Measurements from ENCODE around the gene LRRC32.

LRRC32 gene

DNA sequence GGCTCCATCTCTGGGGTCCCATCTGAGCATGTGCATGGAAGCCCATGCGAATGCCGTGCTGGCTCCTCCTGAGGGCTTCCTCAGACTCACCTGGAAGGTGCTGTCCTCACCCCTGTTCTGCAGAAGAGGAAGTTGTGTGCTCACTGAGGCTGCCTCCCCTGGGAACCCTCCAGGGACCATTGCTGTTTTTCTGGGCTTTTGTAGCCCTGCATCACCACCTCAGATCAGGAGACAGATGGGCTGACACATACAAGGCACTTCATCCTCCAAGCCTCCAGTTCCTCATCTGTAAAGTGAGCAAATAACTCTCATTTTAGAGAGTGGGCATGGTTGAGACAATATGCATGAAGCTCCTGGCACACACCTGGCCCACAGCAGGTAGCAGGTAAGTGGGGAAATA is 12.1 kb upstream of the LRRC32 start:
- Histone ChIP-seq H3K36me3 (ENCODE audit: control insufficient read depth in 5 of 5, insufficient read depth in 5 of 5, low read length in 5 of 5) (no peaks in the 10 kb centered on the region), H3K9me3 (ENCODE audit: control insufficient read depth in 5 of 5, low read length in 5 of 5) (peaks cover 0 to 7% (median 0%) of the 10 kb centered on the region in 5 donors), H3K27ac (ENCODE audit: low read depth, low read length) (no peak overlapping the region), H3K9ac (ENCODE audit: low read length in 5 of 5) (no peak overlapping the region), H3K4me3 (ENCODE audit: low read depth in 1 of 5, low read length in 5 of 5) (no peak overlapping the region), H3K27me3 (ENCODE audit: control insufficient read depth in 5 of 5, insufficient read depth in 4 of 5, low read length in 5 of 5) (peaks cover 0 to 3% (median 0%) of the 10 kb centered on the region in 5 donors), H3K4me1 (ENCODE audit: control insufficient read depth in 5 of 5, insufficient read depth in 5 of 5, low read length in 5 of 5) (peaks cover 0 to 14% (median 7%) of the 10 kb centered on the region in 5 donors)

DNA sequence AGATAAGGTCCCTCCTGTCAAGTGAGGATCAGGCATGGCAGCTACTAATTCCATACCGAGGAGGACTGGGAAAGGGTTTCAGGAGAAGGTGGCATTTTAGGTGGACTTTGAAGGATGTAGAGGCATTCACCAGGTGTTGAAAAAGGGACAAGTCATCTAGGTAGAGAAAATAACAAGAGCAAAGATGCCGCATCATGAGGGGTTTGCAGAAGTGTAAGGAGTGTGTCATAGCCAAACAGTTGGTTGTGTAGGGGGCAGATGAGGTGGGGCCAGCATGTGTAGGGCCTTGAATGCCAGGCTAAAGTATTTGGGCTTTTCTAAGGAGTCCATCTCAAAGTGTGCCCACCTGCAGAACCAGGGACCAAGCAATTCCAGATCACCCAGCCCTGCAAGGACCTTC is 11.6 kb upstream of the LRRC32 start:
- Histone ChIP-seq H3K27me3 (ENCODE audit: control insufficient read depth in 5 of 5, insufficient read depth in 4 of 5, low read length in 5 of 5) (peaks cover 0 to 3% (median 0%) of the 10 kb centered on the region in 5 donors), H3K9me3 (ENCODE audit: control insufficient read depth in 5 of 5, low read length in 5 of 5) (peaks cover 0 to 7% (median 0%) of the 10 kb centered on the region in 5 donors), H3K9ac (ENCODE audit: low read length in 5 of 5) (no peak overlapping the region), H3K4me1 (ENCODE audit: control insufficient read depth in 5 of 5, insufficient read depth in 5 of 5, low read length in 5 of 5) (peaks cover 0 to 20% (median 12%) of the 10 kb centered on the region in 5 donors), H3K4me3 (ENCODE audit: low read depth in 1 of 5, low read length in 5 of 5) (no peak overlapping the region), H3K27ac (ENCODE audit: low read depth, low read length) (no peak overlapping the region), H3K36me3 (ENCODE audit: control insufficient read depth in 5 of 5, insufficient read depth in 5 of 5, low read length in 5 of 5) (no peaks in the 10 kb centered on the region)

DNA sequence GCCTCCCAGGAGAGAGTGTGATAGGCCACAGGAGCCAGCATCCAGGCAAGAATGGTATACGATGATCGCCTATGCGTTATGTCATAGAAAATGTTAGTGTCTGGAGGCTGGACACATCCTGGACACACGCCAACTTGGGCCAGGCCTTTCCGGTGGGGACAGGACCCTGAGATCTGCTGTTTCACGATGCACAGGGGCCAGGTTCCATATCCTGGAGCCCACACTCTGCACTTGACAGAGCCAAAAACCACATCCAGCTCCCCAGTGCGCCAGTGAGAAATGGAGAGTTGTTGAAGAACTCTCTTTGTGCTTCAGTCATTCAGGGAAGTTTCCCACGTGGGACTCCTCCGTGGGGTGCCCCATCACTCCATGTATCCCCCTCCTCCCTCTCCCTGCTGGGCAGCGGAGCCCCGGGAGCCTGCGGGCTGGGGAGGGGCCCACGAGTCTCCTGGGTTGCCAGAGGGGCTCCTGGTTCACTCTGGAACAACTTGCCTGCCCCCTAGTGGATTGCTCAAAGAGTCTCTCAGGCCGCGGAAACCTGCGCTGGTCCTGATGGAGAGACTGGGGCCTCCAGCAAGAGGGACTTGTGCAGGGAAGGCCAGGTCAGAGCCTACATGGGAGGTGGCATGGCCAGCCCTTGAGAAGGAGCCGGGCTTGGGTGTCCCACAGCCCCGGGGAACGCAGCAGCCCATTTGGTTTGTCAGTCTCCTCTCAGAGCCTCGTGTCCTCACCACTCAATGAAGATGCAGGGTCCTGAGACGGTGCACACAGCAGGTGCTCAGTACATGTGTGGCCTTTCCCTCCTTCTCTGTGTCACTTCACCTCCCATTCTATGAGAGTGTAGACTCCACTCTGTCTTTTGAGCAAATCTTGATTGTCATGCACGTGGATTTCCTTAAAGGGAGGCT is 10.2 kb upstream of the LRRC32 start:
- H3K36me3 ChIP-seq (ENCODE audit: control insufficient read depth in 5 of 5, insufficient read depth in 5 of 5, low read length in 5 of 5): no peaks in the 10 kb centered on the region
- H3K4me1 ChIP-seq (ENCODE audit: control insufficient read depth in 5 of 5, insufficient read depth in 5 of 5, low read length in 5 of 5): peaks cover 7 to 29% (median 25%) of the 10 kb centered on the region in 5 donors
- no peak overlapping the region for H3K4me3 ChIP-seq (ENCODE audit: low read depth in 1 of 5, low read length in 5 of 5)
- no peak overlapping the region for H3K27ac ChIP-seq (ENCODE audit: low read depth, low read length)
- no peak overlapping the region for H3K9ac ChIP-seq (ENCODE audit: low read length in 5 of 5)
- peaks cover 0 to 7% (median 0%) of the 10 kb centered on the region in 5 donors for H3K9me3 ChIP-seq (ENCODE audit: control insufficient read depth in 5 of 5, low read length in 5 of 5)
- peaks cover 0 to 3% (median 0%) of the 10 kb centered on the region in 5 donors for H3K27me3 ChIP-seq (ENCODE audit: control insufficient read depth in 5 of 5, insufficient read depth in 4 of 5, low read length in 5 of 5)

DNA sequence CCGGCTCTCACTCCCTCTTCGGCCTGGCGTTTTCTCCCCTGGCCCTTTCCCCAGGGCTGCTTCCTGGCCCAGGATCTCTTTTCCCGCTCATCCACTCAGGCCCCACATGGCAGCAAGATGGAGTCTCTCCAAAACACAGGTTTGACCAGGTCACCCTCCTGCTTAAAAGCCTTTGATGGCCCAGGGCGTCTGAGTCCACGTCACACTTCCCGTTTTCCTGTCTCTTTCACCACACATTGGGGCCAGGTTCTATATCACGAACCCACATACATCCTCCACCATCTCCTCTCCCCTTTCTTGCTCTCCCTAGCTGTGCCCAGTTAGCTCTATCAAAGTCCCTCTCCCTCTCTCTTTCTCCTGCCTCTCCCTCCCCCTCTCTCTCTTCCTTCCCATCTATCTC is 7.8 kb upstream of the LRRC32 start:
- peaks cover 0 to 3% (median 0%) of the 10 kb centered on the region in 5 donors for H3K27me3 ChIP-seq (ENCODE audit: control insufficient read depth in 5 of 5, insufficient read depth in 4 of 5, low read length in 5 of 5)
- H3K4me3 ChIP-seq (ENCODE audit: low read depth in 1 of 5, low read length in 5 of 5): no peak overlapping the region
- H3K4me1 ChIP-seq (ENCODE audit: control insufficient read depth in 5 of 5, insufficient read depth in 5 of 5, low read length in 5 of 5): peaks cover 7 to 50% (median 43%) of the 10 kb centered on the region in 5 donors
- no peaks in the 10 kb centered on the region for H3K36me3 ChIP-seq (ENCODE audit: control insufficient read depth in 5 of 5, insufficient read depth in 5 of 5, low read length in 5 of 5)
- no peak overlapping the region for H3K9ac ChIP-seq (ENCODE audit: low read length in 5 of 5)
- no peaks in the 10 kb centered on the region for H3K9me3 ChIP-seq (ENCODE audit: control insufficient read depth in 5 of 5, low read length in 5 of 5)
- no peak overlapping the region for H3K27ac ChIP-seq (ENCODE audit: low read depth, low read length)

DNA sequence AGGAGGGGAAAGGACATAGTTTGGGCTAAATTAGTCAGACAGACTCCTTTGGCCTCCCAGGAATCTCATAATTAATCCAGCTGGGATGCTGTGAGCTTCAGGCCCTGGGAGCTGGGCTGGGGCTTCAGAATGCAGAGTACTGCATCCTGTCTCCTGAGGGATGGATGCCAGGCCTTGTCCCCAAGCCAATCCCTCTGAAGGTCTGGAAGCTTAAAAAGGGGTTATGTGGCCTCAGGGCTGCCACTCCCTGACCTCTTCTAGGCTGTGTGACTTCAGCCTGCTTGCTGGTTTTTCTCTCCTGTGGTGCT is 6.9 kb upstream of the LRRC32 start:
- Histone ChIP-seq H3K27me3 (ENCODE audit: control insufficient read depth in 5 of 5, insufficient read depth in 4 of 5, low read length in 5 of 5) (peaks cover 0 to 3% (median 0%) of the 10 kb centered on the region in 5 donors), H3K9me3 (ENCODE audit: control insufficient read depth in 5 of 5, low read length in 5 of 5) (no peaks in the 10 kb centered on the region), H3K4me3 (ENCODE audit: low read depth in 1 of 5, low read length in 5 of 5) (no peak overlapping the region), H3K9ac (ENCODE audit: low read length in 5 of 5) (no peak overlapping the region), H3K36me3 (ENCODE audit: control insufficient read depth in 5 of 5, insufficient read depth in 5 of 5, low read length in 5 of 5) (no peaks in the 10 kb centered on the region), H3K27ac (ENCODE audit: low read depth, low read length) (no peak overlapping the region), H3K4me1 (ENCODE audit: control insufficient read depth in 5 of 5, insufficient read depth in 5 of 5, low read length in 5 of 5) (peaks cover 12 to 59% (median 51%) of the 10 kb centered on the region in 5 donors)

DNA sequence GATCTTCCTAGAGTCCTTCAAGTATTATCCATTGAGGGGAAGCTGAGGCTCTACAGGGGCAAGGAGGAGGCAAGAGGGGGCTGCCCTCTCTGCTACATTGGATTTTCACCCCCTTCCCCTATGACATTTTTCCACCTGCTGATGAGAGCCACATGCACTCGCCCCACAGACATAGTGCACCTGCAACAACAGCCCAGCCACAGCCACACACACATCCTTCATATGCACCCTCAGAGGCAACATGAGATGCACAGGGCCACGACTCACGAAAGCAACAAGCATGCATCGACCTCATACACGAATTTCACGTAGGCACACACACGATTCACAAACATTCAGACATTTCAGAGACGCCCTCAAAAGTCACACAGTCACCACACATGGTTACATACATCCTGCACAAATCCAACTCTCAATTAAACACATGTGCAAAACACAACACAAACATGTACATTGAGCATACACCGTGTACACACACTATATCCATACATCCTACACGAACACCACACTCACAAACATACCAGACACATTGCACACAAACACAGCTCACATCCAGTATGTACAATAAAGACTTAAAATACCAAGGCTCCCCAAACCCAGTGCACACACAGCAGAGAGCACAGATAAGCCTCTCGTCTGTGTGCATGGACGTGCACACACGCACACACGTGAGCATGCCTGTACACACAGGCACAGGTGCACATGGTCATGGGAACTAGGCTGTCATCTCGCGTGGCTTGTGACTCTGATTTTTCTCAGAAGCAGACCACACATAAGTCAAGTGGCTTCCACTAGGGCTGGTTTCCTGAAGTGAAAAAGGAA is 6.3 kb upstream of the LRRC32 start:
- H3K27ac ChIP-seq (ENCODE audit: low read depth, low read length): no peak overlapping the region
- no peaks in the 10 kb centered on the region for H3K9me3 ChIP-seq (ENCODE audit: control insufficient read depth in 5 of 5, low read length in 5 of 5)
- H3K9ac ChIP-seq (ENCODE audit: low read length in 5 of 5): no peak overlapping the region
- peaks cover 16 to 65% (median 56%) of the 10 kb centered on the region in 5 donors for H3K4me1 ChIP-seq (ENCODE audit: control insufficient read depth in 5 of 5, insufficient read depth in 5 of 5, low read length in 5 of 5)
- no peak overlapping the region for H3K4me3 ChIP-seq (ENCODE audit: low read depth in 1 of 5, low read length in 5 of 5)
- H3K36me3 ChIP-seq (ENCODE audit: control insufficient read depth in 5 of 5, insufficient read depth in 5 of 5, low read length in 5 of 5): no peaks in the 10 kb centered on the region
- peaks cover 0 to under 1% (median 0%) of the 10 kb centered on the region in 5 donors for H3K27me3 ChIP-seq (ENCODE audit: control insufficient read depth in 5 of 5, insufficient read depth in 4 of 5, low read length in 5 of 5)

DNA sequence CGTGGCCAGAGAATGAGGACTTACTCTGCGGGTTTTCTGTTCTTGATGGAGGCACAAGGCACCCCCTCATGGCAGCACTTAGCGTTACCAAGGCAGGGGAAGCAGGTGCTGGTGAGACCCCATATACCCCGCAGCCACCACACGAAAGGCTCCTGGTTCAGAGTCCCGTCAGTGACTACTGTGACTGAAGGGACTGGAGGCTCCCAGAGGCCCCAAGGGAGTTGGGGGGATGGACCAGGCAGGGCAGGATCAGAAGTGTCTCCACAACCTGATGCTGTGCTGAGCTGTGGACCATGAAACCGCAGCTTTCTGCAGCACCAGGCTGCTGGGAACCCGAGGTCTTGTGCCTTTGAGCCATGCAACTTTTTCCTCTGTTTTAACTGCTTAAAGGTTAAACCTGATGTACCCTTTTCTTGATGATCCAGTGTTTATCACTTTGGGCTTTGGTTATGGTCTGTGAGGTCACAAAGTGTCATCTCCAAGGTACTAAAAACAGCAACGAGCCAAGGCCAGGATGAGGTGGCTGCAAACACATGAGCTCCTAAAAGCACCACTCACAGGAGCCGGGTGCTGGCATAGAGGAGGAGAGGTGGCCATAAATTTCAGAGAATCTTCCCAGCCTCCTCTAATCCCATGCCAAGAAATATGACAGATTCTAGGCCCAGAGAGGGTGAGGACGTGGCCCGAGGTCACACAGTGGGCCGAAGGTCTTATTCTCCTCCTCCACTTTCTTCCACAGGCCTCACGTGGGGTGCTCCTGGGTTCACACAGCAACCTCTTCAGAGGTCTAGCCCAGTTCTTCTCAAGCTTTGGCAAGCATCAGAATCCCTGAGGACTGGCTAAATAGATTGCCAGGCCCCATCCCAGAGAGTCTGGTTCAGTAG is 4.2 kb upstream of the LRRC32 start:
- H3K27ac ChIP-seq (ENCODE audit: low read depth, low read length): no peak overlapping the region
- H3K4me1 ChIP-seq (ENCODE audit: control insufficient read depth in 5 of 5, insufficient read depth in 5 of 5, low read length in 5 of 5): peaks cover 16 to 80% (median 68%) of the 10 kb centered on the region in 5 donors
- no peaks in the 10 kb centered on the region for H3K27me3 ChIP-seq (ENCODE audit: control insufficient read depth in 5 of 5, insufficient read depth in 4 of 5, low read length in 5 of 5)
- H3K36me3 ChIP-seq (ENCODE audit: control insufficient read depth in 5 of 5, insufficient read depth in 5 of 5, low read length in 5 of 5): no peaks in the 10 kb centered on the region
- no peak overlapping the region for H3K9ac ChIP-seq (ENCODE audit: low read length in 5 of 5)
- H3K4me3 ChIP-seq (ENCODE audit: low read depth in 1 of 5, low read length in 5 of 5): no peak overlapping the region
- no peaks in the 10 kb centered on the region for H3K9me3 ChIP-seq (ENCODE audit: control insufficient read depth in 5 of 5, low read length in 5 of 5)

DNA sequence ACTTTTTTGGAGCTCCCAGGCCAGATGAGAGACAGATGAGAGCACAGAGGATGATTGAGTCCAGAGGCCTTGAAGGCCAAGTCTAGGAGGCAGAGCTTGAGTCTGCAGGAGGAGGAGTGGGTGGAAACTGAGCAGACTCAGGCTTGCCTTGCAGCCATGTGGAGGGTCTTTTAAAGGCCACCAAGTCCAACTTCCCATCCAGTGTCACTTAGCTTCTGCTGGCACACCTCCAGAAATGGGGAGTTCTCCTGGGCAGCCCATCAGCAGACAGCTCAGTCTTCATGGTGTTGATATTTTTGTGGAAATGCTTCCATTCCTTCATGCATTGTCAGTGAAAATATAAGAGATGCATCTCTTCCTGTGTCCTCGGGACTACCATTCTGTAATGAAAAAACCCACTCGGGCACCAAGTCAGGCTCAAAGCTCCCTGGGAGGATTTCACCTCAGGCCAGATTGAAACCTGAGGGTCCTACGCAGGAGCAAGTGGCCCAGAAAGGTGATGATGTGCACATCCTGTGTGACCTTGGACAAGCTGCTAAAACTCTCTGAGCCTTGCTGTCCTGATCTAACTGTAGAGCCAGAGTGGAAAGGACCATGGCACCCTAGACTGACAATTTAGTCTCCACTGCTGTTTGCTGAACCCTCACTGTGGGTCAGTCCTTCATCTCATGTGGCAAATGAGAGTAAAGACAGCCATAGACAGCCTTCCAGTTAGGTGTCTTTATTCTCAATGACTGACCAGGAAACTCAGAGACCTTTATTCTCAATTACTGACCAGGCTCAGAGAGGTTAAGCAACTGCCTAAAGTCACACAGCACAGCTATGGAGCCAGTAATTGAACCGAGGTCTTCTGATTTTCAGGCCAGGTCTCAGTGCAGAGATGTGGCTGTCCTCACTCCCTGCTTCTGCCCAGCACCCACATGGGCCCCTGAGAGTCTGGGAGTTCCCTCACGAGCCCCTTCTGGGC is 2.9 kb upstream of the LRRC32 start:
- Histone ChIP-seq H3K27me3 (ENCODE audit: control insufficient read depth in 5 of 5, insufficient read depth in 4 of 5, low read length in 5 of 5) (peaks cover 0 to 2% (median 0%) of the 10 kb centered on the region in 5 donors), H3K9ac (ENCODE audit: low read length in 5 of 5) (no peak overlapping the region), H3K4me3 (ENCODE audit: low read depth in 1 of 5, low read length in 5 of 5) (no peak overlapping the region), H3K36me3 (ENCODE audit: control insufficient read depth in 5 of 5, insufficient read depth in 5 of 5, low read length in 5 of 5) (no peaks in the 10 kb centered on the region), H3K9me3 (ENCODE audit: control insufficient read depth in 5 of 5, low read length in 5 of 5) (no peaks in the 10 kb centered on the region), H3K4me1 (ENCODE audit: control insufficient read depth in 5 of 5, insufficient read depth in 5 of 5, low read length in 5 of 5) (peaks cover 17 to 93% (median 76%) of the 10 kb centered on the region in 5 donors), H3K27ac (ENCODE audit: low read depth, low read length) (peak overlapping the region; percentile 40)

Measured in subcutaneous abdominal adipose tissue (tissue), 5 donors.